ENCODE measurements around the gene TRIM6. TPM values are rescaled to one million over a fixed set of nuclear protein-coding genes. Genes with fewer than 3 reads are reported as not detected.

TRIM6 gene
- total and polyA plus RNA-seq, 8 donors, result 4.2 to 9.7 (median 6.1) TPM

- Histone ChIP-seq H3K4me3 (no peak overlapping the region), H3K36me3 (no peaks in the 10 kb centered on the region), H3K27ac (no peak overlapping the region), H3K9me3 (no peaks in the 10 kb centered on the region), H3K4me1 (no peaks in the 10 kb centered on the region), H3K27me3 (no peaks in the 10 kb centered on the region)
- no peak for ATAC-seq
- no peak for TF ChIP-seq CTCF (IDR thresholded peaks at IDR 0.05)
- DNase-seq, result no peak
- intact Hi-C loops (cut with DNase I), result no loop called here
These were observed 43.1 kb upstream of the TRIM6 start for GRCh38 chr11:5553343-5553742.

- ATAC-seq (no peak), DNase-seq (no peak)
- H3K36me3 ChIP-seq, result no peaks in the 10 kb centered on the region
- intact Hi-C loops (cut with DNase I), result no loop called here
- no peaks in the 10 kb centered on the region for H3K4me1 ChIP-seq
- no peak overlapping the region for H3K27ac ChIP-seq
- no peaks in the 10 kb centered on the region for H3K9me3 ChIP-seq
- TF ChIP-seq CTCF (IDR thresholded peaks at IDR 0.05), result no peak
- no peaks in the 10 kb centered on the region for H3K27me3 ChIP-seq
- no peak overlapping the region for H3K4me3 ChIP-seq
These were observed 39.7 kb upstream of the TRIM6 start for GRCh38 chr11:5556596-5557188.

GRCh38 chr11:5557751-5558150 is 38.7 kb upstream of the TRIM6 start:
- DNase-seq, result no peak

GRCh38 chr11:5564259-5565019 is 32.0 kb upstream of the TRIM6 start:
- Histone ChIP-seq H3K36me3 (no peaks in the 10 kb centered on the region), H3K4me3 (no peak overlapping the region), H3K27ac (no peak overlapping the region), H3K4me1 (no peaks in the 10 kb centered on the region), H3K27me3 (no peaks in the 10 kb centered on the region), H3K9me3 (no peaks in the 10 kb centered on the region)
- TF ChIP-seq CTCF (IDR thresholded peaks at IDR 0.05), result no peak
- ATAC-seq (no peak), DNase-seq (no peak)
- intact Hi-C loops (cut with DNase I), result no loop called here

More at GRCh38 chr11:5557751-5558150, 38.7 kb upstream of the TRIM6 start:
- intact Hi-C loops (cut with DNase I), result no loop called here
- no peak for TF ChIP-seq CTCF (IDR thresholded peaks at IDR 0.05)
- H3K36me3 ChIP-seq, result no peaks in the 10 kb centered on the region
- no peak overlapping the region for H3K27ac ChIP-seq
- no peak overlapping the region for H3K4me3 ChIP-seq
- ATAC-seq, result no peak
- no peaks in the 10 kb centered on the region for H3K4me1 ChIP-seq
- H3K27me3 ChIP-seq, result no peaks in the 10 kb centered on the region
- H3K9me3 ChIP-seq, result no peaks in the 10 kb centered on the region

GRCh38 chr11:5574654-5575053 is 21.8 kb upstream of the TRIM6 start:
- H3K36me3 ChIP-seq, result no peaks in the 10 kb centered on the region
- no peaks in the 10 kb centered on the region for H3K4me1 ChIP-seq
- no peak overlapping the region for H3K27ac ChIP-seq
- no peak overlapping the region for H3K4me3 ChIP-seq
- H3K27me3 ChIP-seq, result no peaks in the 10 kb centered on the region
- TF ChIP-seq CTCF (IDR thresholded peaks at IDR 0.05), result no peak
- ATAC-seq (no peak), DNase-seq (no peak)
- intact Hi-C loops (cut with DNase I), result no loop called here
- no peaks in the 10 kb centered on the region for H3K9me3 ChIP-seq
